HG03066 (cell line): ENCODE results near the gene ALG5.

Source experiments
- ATAC-seq: cut with Tn5 transposase; IDR thresholded peaks from one replicate; pipeline ENCODE4 v1.9.1; 2021; ENCODE audit warnings: low read depth; ENCODE audit not compliant: unreplicated experiment

The ALG5 gene

GRCh38 chr13:36981156-36981743, 17.9 kb downstream of the ALG5 start:
- ATAC-seq: no peak

GRCh38 chr13:36979361-36980050, 19.6 kb downstream of the ALG5 start:
- no peak for ATAC-seq

- no peak for ATAC-seq
These were observed 24.0 kb downstream of the ALG5 start for GRCh38 chr13:36975172-36975571.

GRCh38 chr13:36973621-36974295, 25.4 kb downstream of the ALG5 start:
- ATAC-seq: peak; percentile 84

GRCh38 chr13:36973009-36973408, 26.1 kb downstream of the ALG5 start:
- no peak for ATAC-seq

- no peak for ATAC-seq
These were observed 32.7 kb downstream of the ALG5 start for GRCh38 chr13:36966404-36966803.

- ATAC-seq: no peak
These were observed 33.4 kb downstream of the ALG5 start for GRCh38 chr13:36965767-36966166.

- no peak for ATAC-seq
These were observed 39.6 kb downstream of the ALG5 start for GRCh38 chr13:36959456-36960116.

GRCh38 chr13:36954542-36954941, 44.6 kb downstream of the ALG5 start:
- ATAC-seq: no peak

GRCh38 chr13:36950920-36951319, 48.2 kb downstream of the ALG5 start:
- no peak for ATAC-seq

- ATAC-seq: no peak
These were observed 48.8 kb downstream of the ALG5 start for GRCh38 chr13:36950330-36950729.

- ATAC-seq: no peak
These were observed 54.1 kb downstream of the ALG5 start for GRCh38 chr13:36945078-36945477.

GRCh38 chr13:36925603-36926002, 73.5 kb downstream of the ALG5 start:
- no peak for ATAC-seq

- ATAC-seq: no peak
These were observed 75.1 kb downstream of the ALG5 start for GRCh38 chr13:36924001-36924400.

- no peak for ATAC-seq
These were observed 77.4 kb downstream of the ALG5 start for GRCh38 chr13:36921631-36922301.

- ATAC-seq: no peak
These were observed 78.4 kb downstream of the ALG5 start for GRCh38 chr13:36920616-36921185.

GRCh38 chr13:36919833-36920615, 79.1 kb downstream of the ALG5 start, which contains the start of gene SMAD9:
Gene SMAD9, minus strand, starts transcription at chr13:36920238. Its CDS starts 40,549 bp downstream, at chr13:36879689.
- peak; percentile 66 for ATAC-seq

GRCh38 chr13:36919171-36919832, 79.8 kb downstream of the ALG5 start:
- ATAC-seq: peak; percentile 6
